Mammary epithelial cell (primary cell): ENCODE results near the gene RMP24.

Experiments
- EZH2 ChIP-seq: IDR thresholded peaks from 2 replicates; pipeline ENCODE4 v1.6.1; 2012; ENCODE audit warnings: low read length, inconsistent platforms, borderline replicate concordance
- TF ChIP-seq, protein P1 (sequence below), 2 donors: IDR thresholded peaks in 1 of 2; conservative IDR thresholded peaks in 1 of 2; 2 replicates each; pipeline ENCODE4 v1.5.1; 2011 to 2012; ENCODE audit warnings: inconsistent platforms in 2 of 2, low read length in 2 of 2, mild to moderate bottlenecking in 2 of 2, control low read depth in 1 of 2, low read depth in 1 of 2; ENCODE audit not compliant: insufficient read depth in 1 of 2; ENCODE audit errors: extremely low read depth in 1 of 2

DNA sequence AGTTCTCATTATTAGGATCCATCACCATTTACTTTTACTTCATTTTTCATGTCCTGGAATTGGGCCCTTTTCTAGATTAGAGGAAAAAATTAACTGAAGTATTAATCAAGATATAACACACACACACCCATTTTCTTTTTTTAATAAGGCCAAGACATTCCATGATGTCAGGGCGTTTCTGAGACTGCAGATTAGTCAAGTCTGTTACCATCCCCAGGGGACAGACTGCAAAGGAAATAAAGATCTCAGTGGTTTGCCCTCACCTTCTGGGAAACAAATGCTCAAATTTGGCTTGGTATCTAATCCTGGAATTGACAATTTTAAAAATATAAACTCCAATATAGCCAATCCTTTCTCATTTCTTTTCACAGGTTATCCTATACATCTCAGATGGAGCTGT lies 27.4 kb downstream of the RMP24 start:
- no peak for TF ChIP-seq EZH2
- TF ChIP-seq, protein P1, sequence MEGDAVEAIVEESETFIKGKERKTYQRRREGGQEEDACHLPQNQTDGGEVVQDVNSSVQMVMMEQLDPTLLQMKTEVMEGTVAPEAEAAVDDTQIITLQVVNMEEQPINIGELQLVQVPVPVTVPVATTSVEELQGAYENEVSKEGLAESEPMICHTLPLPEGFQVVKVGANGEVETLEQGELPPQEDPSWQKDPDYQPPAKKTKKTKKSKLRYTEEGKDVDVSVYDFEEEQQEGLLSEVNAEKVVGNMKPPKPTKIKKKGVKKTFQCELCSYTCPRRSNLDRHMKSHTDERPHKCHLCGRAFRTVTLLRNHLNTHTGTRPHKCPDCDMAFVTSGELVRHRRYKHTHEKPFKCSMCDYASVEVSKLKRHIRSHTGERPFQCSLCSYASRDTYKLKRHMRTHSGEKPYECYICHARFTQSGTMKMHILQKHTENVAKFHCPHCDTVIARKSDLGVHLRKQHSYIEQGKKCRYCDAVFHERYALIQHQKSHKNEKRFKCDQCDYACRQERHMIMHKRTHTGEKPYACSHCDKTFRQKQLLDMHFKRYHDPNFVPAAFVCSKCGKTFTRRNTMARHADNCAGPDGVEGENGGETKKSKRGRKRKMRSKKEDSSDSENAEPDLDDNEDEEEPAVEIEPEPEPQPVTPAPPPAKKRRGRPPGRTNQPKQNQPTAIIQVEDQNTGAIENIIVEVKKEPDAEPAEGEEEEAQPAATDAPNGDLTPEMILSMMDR (conservative IDR thresholded peaks at IDR 0.05 in 1 of 2, IDR thresholded peaks at IDR 0.05 in 1 of 2; ENCODE audit: extremely low read depth in 1 of 2, insufficient read depth in 1 of 2, low read depth in 1 of 2, low read length in 2 of 2), result no peak
